GM19238 (cell line): ENCODE data around the gene FNIP2.
"Not testable (repeated sequence)": the region's sequence is repeated elsewhere in the genome, so short reads cannot be mapped to it uniquely, and the experiment has no call there.

Experiments used
- DNase-seq: peaks from one replicate; pipeline ENCODE4 v3.0.0; 2011; ENCODE audit warnings: low spot score; ENCODE audit not compliant: insufficient read length

Gene FNIP2

GRCh38 chr4:158952221-158952774, 183.5 kb downstream of the FNIP2 start:
- not testable (repeated sequence) for DNase-seq

GRCh38 chr4:158956345-158956744, 187.5 kb downstream of the FNIP2 start:
- DNase-seq: not testable (repeated sequence)

- DNase-seq: not testable (repeated sequence)
These were observed 188.1 kb downstream of the FNIP2 start for GRCh38 chr4:158956918-158957317.
